Thoracic aorta (tissue), 2 donors: ENCODE measurements around the gene DYNLT2B. TPM values are rescaled to one million over a fixed set of nuclear protein-coding genes. Genes with fewer than 3 reads are reported as not detected.

Experiments
- ATAC-seq: fragments of 150-250 bp; one replicate; pipeline ENCODE4 v1.8.0; 2017; ENCODE audit warnings: low read depth; ENCODE audit not compliant: insufficient number of reproducible peaks, low FRiP score
- DNase-seq: peaks from one replicate; pipeline ENCODE4 v3.0.0-alpha.2; 2020; ENCODE audit warnings: low spot score
- H3K27ac ChIP-seq, 2 donors: fragments of 200-600 bp; sonication (generic); 1 replicate in 1 of 2; 2 replicates in 1 of 2; pipeline ENCODE4 v1.5.1; 2016; ENCODE audit warnings: mild to moderate bottlenecking in 2 of 2, moderate library complexity in 2 of 2
- H3K27me3 ChIP-seq: fragments of 200-600 bp; sonication (generic); replicated peaks from 2 replicates; pipeline ENCODE4 v1.6.0; 2016; ENCODE audit warnings: mild to moderate bottlenecking; ENCODE audit not compliant: insufficient read depth
- H3K36me3 ChIP-seq: fragments of 200-600 bp; sonication (generic); one replicate; pipeline ENCODE4 v1.5.1; 2016
- H3K4me1 ChIP-seq, 2 donors: fragments of 200-600 bp; sonication (generic); 1 replicate in 1 of 2; 2 replicates in 1 of 2; pipeline versions ENCODE4 v1.5.1 to v1.6.0; 2016; ENCODE audit warnings: low read depth in 2 of 2, mild to moderate bottlenecking in 1 of 2; ENCODE audit not compliant: control insufficient read depth in 1 of 2
- H3K4me3 ChIP-seq: fragments of 200-600 bp; sonication (generic); 2 replicates; pipeline ENCODE4 v1.5.1; 2016; ENCODE audit warnings: mild to moderate bottlenecking
- H3K9me3 ChIP-seq: fragments of 200-600 bp; sonication (generic); 2 replicates; pipeline ENCODE4 v1.5.1; 2016
- CTCF ChIP-seq: fragments of 200-600 bp; sonication (generic); IDR thresholded peaks from one replicate; pipeline ENCODE4 v1.5.1; 2019; ENCODE audit warnings: antibody characterized with exemption
- total RNA-seq, 2 donors: library from RNA; depleted of rRNA; stranded (reverse); fragments of >200 nt; gene quantifications; one replicate each; pipeline versions ENCODE4 v1.1.0 to v1.2.3, GENCODE V29; 2016

The DYNLT2B gene
- total RNA-seq, 2 donors from 2014 or later: 4.0 TPM; not detected in 1

- TF ChIP-seq CTCF: no peak
- H3K36me3 ChIP-seq: peaks cover 40% of the 10 kb centered on the region
- no peaks in the 10 kb centered on the region for H3K4me1 ChIP-seq
- H3K27ac ChIP-seq: no peak overlapping the region
- H3K9me3 ChIP-seq: no peaks in the 10 kb centered on the region
- H3K4me3 ChIP-seq: no peak overlapping the region
- DNase-seq: no peak
- ATAC-seq: no peak
- no peaks in the 10 kb centered on the region for H3K27me3 ChIP-seq
These were observed 38.5 kb upstream of the DYNLT2B start for GRCh38 chr3:196356556-196356955.

GRCh38 chr3:196355668-196356067 is 37.6 kb upstream of the DYNLT2B start:
- no peak overlapping the region for H3K27ac ChIP-seq
- peaks cover 33% of the 10 kb centered on the region for H3K36me3 ChIP-seq
- no peak overlapping the region for H3K4me3 ChIP-seq
- TF ChIP-seq CTCF: no peak
- H3K4me1 ChIP-seq: no peaks in the 10 kb centered on the region
- DNase-seq (no peak), ATAC-seq (no peak)
- H3K27me3 ChIP-seq: no peaks in the 10 kb centered on the region
- H3K9me3 ChIP-seq: no peaks in the 10 kb centered on the region

GRCh38 chr3:196354132-196354531 is 36.1 kb upstream of the DYNLT2B start:
- no peak overlapping the region for H3K4me3 ChIP-seq
- H3K36me3 ChIP-seq: peaks cover 33% of the 10 kb centered on the region
- no peak for ATAC-seq

GRCh38 chr3:196351541-196351940 is 33.5 kb upstream of the DYNLT2B start:
- ATAC-seq (no peak), DNase-seq (no peak)
- TF ChIP-seq CTCF: no peak
- Histone ChIP-seq H3K27me3 (no peaks in the 10 kb centered on the region), H3K9me3 (no peaks in the 10 kb centered on the region), H3K4me1 (no peaks in the 10 kb centered on the region), H3K4me3 (no peak overlapping the region), H3K27ac (no peak overlapping the region), H3K36me3 (peaks cover 19% of the 10 kb centered on the region)

More at GRCh38 chr3:196354132-196354531, 36.1 kb upstream of the DYNLT2B start:
- H3K9me3 ChIP-seq: no peaks in the 10 kb centered on the region
- no peak for TF ChIP-seq CTCF
- H3K27me3 ChIP-seq: no peaks in the 10 kb centered on the region
- H3K4me1 ChIP-seq: no peaks in the 10 kb centered on the region
- H3K27ac ChIP-seq: no peak overlapping the region
- DNase-seq: no peak

- Histone ChIP-seq H3K27ac (no peak overlapping the region), H3K4me3 (no peak overlapping the region), H3K4me1 (no peaks in the 10 kb centered on the region), H3K9me3 (no peaks in the 10 kb centered on the region), H3K27me3 (no peaks in the 10 kb centered on the region), H3K36me3 (peaks cover 11% of the 10 kb centered on the region)
- DNase-seq (no peak), ATAC-seq (no peak)
- no peak for TF ChIP-seq CTCF
These were observed 32.0 kb upstream of the DYNLT2B start for GRCh38 chr3:196350067-196350466.
